GM12878 (cell line): ENCODE measurements around the gene CDCP1. TPM values are rescaled to one million over a fixed set of nuclear protein-coding genes. Genes with fewer than 3 reads are reported as not detected.

Experiments used
- ATAC-seq: fragments of 200-7000 bp; cut with Tn5 transposase; 3 replicates; pipeline ENCODE4 v1.9.1; 2020; ENCODE audit warnings: mild to moderate bottlenecking, moderate library complexity
- BruUV-seq: library from RNA; stranded (reverse); fragments of 400-500 nt; replicated peaks from 2 replicates; lab custom pipeline; 2021; lab: Mats Ljungman, UMichigan
- CTCF ChIA-PET: fragments of 300-600 bp; sonication (Branson Sonifier 250); formaldehyde crosslinking; extraction: SDS; loops from one replicate; lab custom pipeline; 2021; ENCODE audit warnings: inconsistent platforms; lab: Yijun Ruan, JAX
- POLR2A ChIA-PET: fragments of 350-600 bp; formaldehyde crosslinking; extraction: SDS; loops from one replicate; lab custom pipeline; 2021; ENCODE audit warnings: inconsistent platforms; lab: Charles Lee
- RAD21 ChIA-PET: fragments of 300-600 bp; sonication (Branson Sonifier 250); formaldehyde crosslinking; loops from one replicate; lab custom pipeline; 2023; ENCODE audit warnings: antibody characterized with exemption; ENCODE audit not compliant: unreplicated experiment; lab: Charles Lee
- SMC1A ChIA-PET: fragments of 300-600 bp; sonication (Branson Sonifier 250); formaldehyde crosslinking; loops from one replicate; lab custom pipeline; 2023; ENCODE audit not compliant: unreplicated experiment, uncharacterized antibody; lab: Charles Lee
- DNase-seq: peaks from one replicate; pipeline ENCODE4 v3.0.0-alpha.2; 2011; ENCODE audit warnings: low read depth, low spot score
- FAIRE-seq: peaks from 3 replicates; lab custom pipeline; 2011; peaks lifted over from hg19 to GRCh38; lab: Jason Lieb, UNC
- H2AFZ ChIP-seq: 2 replicates; pipeline ENCODE4 v1.6.0; 2011; ENCODE audit warnings: low read depth, low read length, control low read depth; ENCODE audit not compliant: control insufficient read depth
- H3K27ac ChIP-seq: 2 replicates; pipeline ENCODE4 v1.5.1; 2011; ENCODE audit warnings: control low read depth; ENCODE audit not compliant: control insufficient read depth, insufficient read depth
- H3K27me3 ChIP-seq, 2 experiments: replicated peaks in 1 of 2; 2 replicates each; pipeline versions ENCODE4 v1.6.0 to v1.6.1; 2011; ENCODE audit warnings: low read length in 1 of 2; ENCODE audit not compliant: control insufficient read depth in 2 of 2, insufficient read depth in 2 of 2
- H3K36me3 ChIP-seq, 2 experiments: 2 replicates each; pipeline ENCODE4 v1.5.1; 2011; ENCODE audit warnings: low read length in 1 of 2; ENCODE audit not compliant: control insufficient read depth in 2 of 2, insufficient read depth in 2 of 2
- H3K4me1 ChIP-seq: 2 replicates; pipeline ENCODE4 v1.6.1; 2011; ENCODE audit warnings: mild to moderate bottlenecking, low read length, moderate library complexity, mixed read lengths; ENCODE audit not compliant: control insufficient read depth, insufficient read depth
- H3K4me2 ChIP-seq: 2 replicates; pipeline ENCODE4 v1.6.0; 2011; ENCODE audit warnings: control low read depth; ENCODE audit not compliant: control insufficient read depth, insufficient read depth
- H3K4me3 ChIP-seq: fragments of 200-600 bp; sonication (generic); 2 replicates; pipeline ENCODE4 v1.5.1; 2016
- H3K79me2 ChIP-seq: 2 replicates; pipeline ENCODE4 v1.6.0; 2011; ENCODE audit warnings: low read length; ENCODE audit not compliant: control insufficient read depth, insufficient read depth
- H3K9ac ChIP-seq: 2 replicates; pipeline ENCODE4 v1.8.0; 2011; ENCODE audit warnings: low read length, control low read depth, mixed read lengths; ENCODE audit not compliant: control insufficient read depth, insufficient read depth
- H3K9me3 ChIP-seq: replicated peaks from 3 replicates; pipeline ENCODE4 v1.5.1; 2011; ENCODE audit warnings: mild to moderate bottlenecking, low read length; ENCODE audit not compliant: control insufficient read depth, insufficient read depth
- H4K20me1 ChIP-seq: 2 replicates; pipeline ENCODE4 v1.6.0; 2011; ENCODE audit not compliant: control insufficient read depth, insufficient read depth
- BCLAF1 ChIP-seq: fragments of 450-650 bp; IDR thresholded peaks from 2 replicates; pipeline ENCODE4 v1.6.1; 2017; ENCODE audit warnings: antibody characterized with exemption, mild to moderate bottlenecking, moderate library complexity
- CBFB ChIP-seq: IDR thresholded peaks from 2 replicates; pipeline ENCODE4 v1.6.1; 2016; ENCODE audit warnings: antibody characterized with exemption, low read depth
- CBX5 ChIP-seq: sonication (generic); IDR thresholded peaks from 2 replicates; pipeline ENCODE4 v1.6.1; 2016; ENCODE audit warnings: low read depth, moderate library complexity, mild to moderate bottlenecking, inconsistent platforms
- CHD4 ChIP-seq: fragments of 200-600 bp; sonication (generic); IDR thresholded peaks from 2 replicates; pipeline ENCODE4 v1.6.1; 2016; ENCODE audit warnings: mild to moderate bottlenecking
- CREM ChIP-seq: IDR thresholded peaks from 2 replicates; pipeline ENCODE4 v1.6.1; 2014; ENCODE audit warnings: antibody characterized with exemption, low read depth
- ESRRA ChIP-seq: IDR thresholded peaks from 2 replicates; pipeline ENCODE4 v1.6.1; 2012; ENCODE audit warnings: mild to moderate bottlenecking, low read length, improper control_type of control experiment
- HCFC1 ChIP-seq: fragments of 150-350 bp; IDR thresholded peaks from 2 replicates; pipeline ENCODE4 v1.6.1; 2014; ENCODE audit warnings: low read length
- HDAC2 ChIP-seq: fragments of 200-600 bp; sonication (generic); IDR thresholded peaks from 2 replicates; pipeline ENCODE4 v1.6.1; 2017
- HDAC6 ChIP-seq: fragments of 200-600 bp; sonication (generic); IDR thresholded peaks from one replicate; pipeline ENCODE4 v1.8.0; 2017; ENCODE audit warnings: antibody characterized with exemption; ENCODE audit not compliant: unreplicated experiment
- JUND ChIP-seq: IDR thresholded peaks from 2 replicates; pipeline ENCODE4 v1.6.1; 2012; ENCODE audit warnings: low read depth, mild to moderate bottlenecking, low read length, improper control_type of control experiment, moderate library complexity
- MAX ChIP-seq: IDR thresholded peaks from 2 replicates; pipeline ENCODE4 v1.6.1; 2012; ENCODE audit warnings: low read depth, low read length, improper control_type of control experiment
- MLLT1 ChIP-seq: fragments of 450-650 bp; IDR thresholded peaks from 2 replicates; pipeline ENCODE4 v1.6.1; 2016; ENCODE audit warnings: mild to moderate bottlenecking
- ZSCAN29 ChIP-seq: fragments of 450-650 bp; IDR thresholded peaks from 2 replicates; pipeline ENCODE4 v1.6.1; 2017; ENCODE audit warnings: mild to moderate bottlenecking, moderate library complexity
- WGBS: methylation state at CpG from one replicate; pipeline ENCODE4 v1.1.6; 2016; ENCODE audit warnings: low lambda C conversion rate; ENCODE audit not compliant: insufficient replicate concordance, insufficient coverage; ENCODE audit errors: missing lambda C conversion rate; 5-methylcytosine and 5-hydroxymethylcytosine counted together
- in situ Hi-C: fragments of 300-500 bp; cut with MboI; formaldehyde crosslinking; loops from 9 replicates; pipeline ENCODE4 v1.14.3; 2018; ENCODE audit warnings: mixed read lengths
- intact Hi-C: fragments of 100-400 bp; cut with micrococcal nuclease; formaldehyde crosslinking; loops from one replicate; pipeline ENCODE4 v1.14.2; 2022; ENCODE audit not compliant: unreplicated experiment
- polyA plus RNA-seq, 11 experiments: library from polyadenylated mRNA; depleted of rRNA in 4 of 11; unstranded in 6 of 11; stranded (reverse) in 5 of 11; fragments of >200 nt; fragmentation: Nextera tagmentation in 4 of 11; fragmentation: Illumina TruSeq in 1 of 11; extraction: Ambion mirVana in 4 of 11; extraction: Trizol in 1 of 11; gene quantifications; 1 replicate in 1 of 11; 2 replicates in 10 of 11; pipeline versions ENCODE4 v1.2.1 to v1.2.3, GENCODE V29; 2011 to 2016; ENCODE audit warnings: inconsistent platforms in 2 of 11, missing spikeins in 2 of 11, low read depth in 1 of 11
- total RNA-seq, 4 experiments: library from RNA; depleted of rRNA in 3 of 4; stranded (reverse); fragments of >200 nt in 3 of 4; fragmentation: Illumina TruSeq in 1 of 4; extraction: Trizol in 1 of 4; gene quantifications; 2 replicates each; pipeline versions ENCODE4 v1.2.1 to v1.2.3, GENCODE V29; 2013 to 2021

CDCP1 gene
- total and polyA plus RNA-seq, 10 of the 15 experiments (the other 5 are each of a cell fraction or from before 2014, with no cell fraction given) = 0.35 to 2.2 (median 0.86) TPM

- H3K27ac ChIP-seq = no peak overlapping the region
- H3K79me2 ChIP-seq = no peaks in the 10 kb centered on the region
- intact Hi-C loops = no loop called here
- no TSS peak for BruUV-seq
- 37% methylated on average over 11 of the region's 11 CpGs for WGBS
- H3K4me1 ChIP-seq = no peaks in the 10 kb centered on the region
- no peak overlapping the region for H3K4me2 ChIP-seq
- ChIA-PET POLR2A (no interaction called here), SMC1A (interaction anchor here (2.3 kb wide), 1 partner anchor 35 kb away, joined by 12 read pairs; no protein-coding TSS in a partner anchor), RAD21 (interaction anchor here (0.7 kb wide), 1 partner anchor 29 kb away, joined by 3 read pairs; no protein-coding TSS in a partner anchor), CTCF (interaction anchor here (0.7 to 1.1 kb wide), 2 partner anchors 25 to 138 kb away, joined by 3 read pairs; no protein-coding TSS in a partner anchor)
- no peaks in the 10 kb centered on the region for H3K36me3 ChIP-seq
- H2AFZ ChIP-seq = no peak overlapping the region
- no peaks in the 10 kb centered on the region for H3K27me3 ChIP-seq
- FAIRE-seq (no peak), DNase-seq (no peak), ATAC-seq (no peak)
- no peak for TF ChIP-seq HDAC6
- in situ Hi-C loops = no loop called here
- H3K9me3 ChIP-seq = no peaks in the 10 kb centered on the region; the same call in 2 of the 3 replicates
- no peaks in the 10 kb centered on the region for H4K20me1 ChIP-seq
- H3K9ac ChIP-seq = no peak overlapping the region
- no peak overlapping the region for H3K4me3 ChIP-seq
Observed at GRCh38 chr3:45075821-45076625, 70.2 kb downstream of the CDCP1 start.

GRCh38 chr3:45071075-45071474 lies 75.1 kb downstream of the CDCP1 start:
- Histone ChIP-seq H3K4me1 (no peaks in the 10 kb centered on the region), H3K9ac (no peak overlapping the region), H3K9me3 (no peaks in the 10 kb centered on the region; the same call in 2 of the 3 replicates), H2AFZ (no peak overlapping the region), H3K27ac (no peak overlapping the region), H4K20me1 (no peaks in the 10 kb centered on the region), H3K4me3 (no peak overlapping the region), H3K36me3 (no peaks in the 10 kb centered on the region), H3K79me2 (no peaks in the 10 kb centered on the region), H3K27me3 (no peaks in the 10 kb centered on the region), H3K4me2 (no peak overlapping the region)
- intact Hi-C loops = no loop called here
- FAIRE-seq (no peak), ATAC-seq (no peak), DNase-seq (no peak)
- in situ Hi-C loops = no loop called here
- BruUV-seq = no TSS peak
- ChIA-PET SMC1A (interaction anchor here (1.1 to 2.2 kb wide), 2 partner anchors 9 to 30 kb away, joined by 3 to 7 read pairs; no protein-coding TSS in a partner anchor), RAD21 (no interaction called here), POLR2A (interaction anchor here (0.5 kb wide), 1 partner anchor 84 kb away, joined by 3 read pairs; no protein-coding TSS in a partner anchor), CTCF (interaction anchor here (1.7 kb wide), 1 partner anchor 15 kb away, joined by 7 read pairs; no protein-coding TSS in a partner anchor)
- TF ChIP-seq CREM (no peak), MAX (no peak), BCLAF1 (no peak), HDAC2 (no peak), HCFC1 (no peak), MLLT1 (no peak), ESRRA (no peak), CBFB (no peak), CBX5 (no peak), ZSCAN29 (no peak), JUND (no peak), CHD4 (no peak)
